ENCODE measurements around the gene SMC1B.
"Not testable (repeated sequence)": the region's sequence is repeated elsewhere in the genome, so short reads cannot be mapped to it uniquely, and the experiment has no call there.

The SMC1B gene

DNA sequence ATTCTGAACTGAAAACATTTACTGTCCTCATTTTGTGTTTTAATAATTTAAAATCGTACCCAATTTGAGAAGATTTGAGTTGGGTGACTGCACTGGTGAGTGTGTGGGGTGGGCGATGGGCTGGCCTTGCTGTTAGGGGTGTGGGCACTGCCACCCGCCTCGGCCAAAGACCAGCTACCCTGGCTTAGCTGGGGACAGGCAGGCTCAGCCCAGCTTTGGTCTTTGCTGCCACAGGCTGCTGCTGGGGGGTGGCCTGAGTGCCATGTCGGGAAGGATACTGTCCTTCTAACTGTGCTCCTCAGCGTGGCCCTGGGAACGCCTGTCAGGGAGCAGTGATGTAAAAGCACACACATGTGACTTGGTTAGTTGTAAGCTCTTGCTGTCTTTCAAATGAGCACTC lies 81.4 kb downstream of the SMC1B start:
- peaks cover 42% of the 10 kb centered on the region for H3K4me1 Mint-ChIP-seq
- no peak overlapping the region for H3K4me3 Mint-ChIP-seq
- ATAC-seq: no peak
- H3K27ac Mint-ChIP-seq: no peak overlapping the region
- DNase-seq: no peak
- H3K9me3 Mint-ChIP-seq: no peaks in the 10 kb centered on the region
- no peaks in the 10 kb centered on the region for H3K27me3 Mint-ChIP-seq

- Mint-ChIP-seq H3K4me1 (peaks cover 36% of the 10 kb centered on the region), H3K9me3 (no peaks in the 10 kb centered on the region), H3K27ac (no peak overlapping the region), H3K27me3 (no peaks in the 10 kb centered on the region), H3K4me3 (no peak overlapping the region)
- DNase-seq (no peak), ATAC-seq (no peak)
These were observed 81.9 kb downstream of the SMC1B start for GRCh38 chr22:45331486-45331885.

- no peak for DNase-seq
- no peak for ATAC-seq
- no peaks in the 10 kb centered on the region for H3K27me3 Mint-ChIP-seq
- H3K27ac Mint-ChIP-seq: no peak overlapping the region
- peaks cover 29% of the 10 kb centered on the region for H3K4me1 Mint-ChIP-seq
- H3K9me3 Mint-ChIP-seq: no peaks in the 10 kb centered on the region
- no peak overlapping the region for H3K4me3 Mint-ChIP-seq
These were observed 82.9 kb downstream of the SMC1B start for GRCh38 chr22:45330548-45330947.

GRCh38 chr22:45329530-45329936 lies 83.9 kb downstream of the SMC1B start:
- Mint-ChIP-seq H3K4me1 (peaks cover 36% of the 10 kb centered on the region), H3K27me3 (no peaks in the 10 kb centered on the region), H3K4me3 (no peak overlapping the region), H3K27ac (peak overlapping the region; percentile 19 to 86), H3K9me3 (no peaks in the 10 kb centered on the region)
- ATAC-seq: no peak
- no peak for DNase-seq

DNA sequence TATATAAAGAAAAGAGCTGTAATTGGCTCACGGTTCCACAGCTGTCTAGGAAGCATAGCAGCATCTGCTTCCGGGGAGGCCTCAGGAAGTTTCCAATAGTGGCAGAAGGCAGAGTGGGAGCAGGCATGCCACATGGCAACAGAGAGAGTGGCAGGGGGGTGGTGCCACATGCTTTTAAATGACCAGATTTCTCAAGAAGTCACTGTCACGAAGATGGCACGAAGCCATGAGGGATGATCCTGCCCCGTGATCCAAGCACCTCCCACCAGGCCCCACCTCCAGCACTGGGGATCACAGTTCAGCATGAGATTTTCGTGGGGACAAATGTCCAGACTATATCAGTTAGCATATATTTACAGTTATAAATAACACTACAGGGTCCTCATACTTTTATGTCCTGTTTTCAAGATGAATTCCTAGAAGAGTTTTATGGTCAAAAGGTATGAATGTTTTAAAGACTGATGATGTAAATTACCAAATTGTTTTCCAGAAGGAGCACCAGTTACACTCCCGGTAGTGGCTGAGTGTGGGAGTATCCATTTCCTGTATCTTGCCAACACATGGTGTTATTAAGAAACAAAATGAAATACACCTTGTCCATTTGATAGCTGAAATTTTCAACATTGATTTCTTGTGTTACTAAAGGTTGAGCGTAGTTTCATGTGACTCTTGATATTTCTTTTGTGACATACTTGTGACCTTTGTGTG lies 84.4 kb downstream of the SMC1B start:
- H3K27me3 Mint-ChIP-seq: no peaks in the 10 kb centered on the region
- DNase-seq (no peak), ATAC-seq (no peak)
- H3K27ac Mint-ChIP-seq: peak overlapping the region in 1 of 2 donors; percentile 86
- H3K4me3 Mint-ChIP-seq: no peak overlapping the region
- H3K4me1 Mint-ChIP-seq: peaks cover 34% of the 10 kb centered on the region
- no peaks in the 10 kb centered on the region for H3K9me3 Mint-ChIP-seq

GRCh38 chr22:45328261-45328660 lies 85.1 kb downstream of the SMC1B start:
- not testable (repeated sequence) for DNase-seq, H3K4me3 Mint-ChIP-seq, H3K27ac Mint-ChIP-seq, H3K9me3 Mint-ChIP-seq, ATAC-seq, H3K27me3 Mint-ChIP-seq
- peaks cover 34% of the 10 kb centered on the region for H3K4me1 Mint-ChIP-seq

GRCh38 chr22:45324311-45324711 lies 89.1 kb downstream of the SMC1B start:
- H3K4me3 Mint-ChIP-seq: peak overlapping the region in 1 of 2 donors; percentile 47
- peaks cover 52% of the 10 kb centered on the region for H3K4me1 Mint-ChIP-seq
- H3K27me3 Mint-ChIP-seq: no peaks in the 10 kb centered on the region
- H3K9me3 Mint-ChIP-seq: no peaks in the 10 kb centered on the region
- ATAC-seq: no peak
- peak overlapping the region in 1 of 2 donors; percentile 58 for H3K27ac Mint-ChIP-seq
- DNase-seq: no peak

GRCh38 chr22:45323695-45324094 lies 89.7 kb downstream of the SMC1B start:
- ATAC-seq: no peak
- Mint-ChIP-seq H3K27ac (peak overlapping the region in 1 of 2 donors; percentile 58), H3K4me3 (no peak overlapping the region), H3K4me1 (peaks cover 52% of the 10 kb centered on the region), H3K27me3 (no peaks in the 10 kb centered on the region), H3K9me3 (no peaks in the 10 kb centered on the region)
- no peak for DNase-seq

DNA sequence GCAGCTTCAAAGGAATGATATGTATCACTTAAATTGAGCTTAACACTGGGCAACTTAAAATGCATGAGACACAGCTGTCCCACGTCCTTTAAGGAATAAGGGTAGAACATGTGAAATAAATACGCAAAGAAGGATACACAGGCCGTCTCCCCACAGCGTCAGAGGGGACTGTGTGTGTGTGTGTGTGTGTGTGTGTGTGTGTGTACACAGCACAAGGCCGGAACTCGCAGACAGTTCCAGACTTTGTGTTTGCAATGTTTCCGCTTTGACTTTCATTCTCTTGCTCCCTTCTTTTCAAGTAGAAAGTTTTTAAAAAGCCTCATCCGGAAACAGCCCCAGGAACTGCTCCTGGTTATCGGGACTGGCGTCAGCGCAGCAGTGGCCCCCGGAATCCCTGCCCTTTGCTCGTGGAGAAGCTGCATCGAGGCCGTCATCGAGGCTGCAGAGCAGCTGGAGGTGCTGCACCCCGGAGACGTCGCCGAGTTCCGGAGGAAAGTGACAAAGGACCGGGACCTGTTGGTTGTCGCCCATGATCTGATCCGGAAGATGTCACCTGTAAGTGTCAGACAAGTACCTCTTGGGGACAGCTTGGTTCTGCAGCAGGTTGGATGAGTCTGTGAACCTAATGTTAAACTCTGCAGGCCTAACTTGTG lies 90.4 kb downstream of the SMC1B start:
- no peak overlapping the region for H3K27ac Mint-ChIP-seq
- DNase-seq (no peak), ATAC-seq (no peak)
- peaks cover 54% of the 10 kb centered on the region for H3K4me1 Mint-ChIP-seq
- no peak overlapping the region for H3K4me3 Mint-ChIP-seq
- H3K27me3 Mint-ChIP-seq: no peaks in the 10 kb centered on the region
- H3K9me3 Mint-ChIP-seq: no peaks in the 10 kb centered on the region

GRCh38 chr22:45321827-45322226 lies 91.6 kb downstream of the SMC1B start:
- Mint-ChIP-seq H3K9me3 (no peaks in the 10 kb centered on the region), H3K27me3 (no peaks in the 10 kb centered on the region), H3K4me3 (no peak overlapping the region), H3K4me1 (peaks cover 66% of the 10 kb centered on the region), H3K27ac (no peak overlapping the region)
- ATAC-seq: no peak
- no peak for DNase-seq

DNA sequence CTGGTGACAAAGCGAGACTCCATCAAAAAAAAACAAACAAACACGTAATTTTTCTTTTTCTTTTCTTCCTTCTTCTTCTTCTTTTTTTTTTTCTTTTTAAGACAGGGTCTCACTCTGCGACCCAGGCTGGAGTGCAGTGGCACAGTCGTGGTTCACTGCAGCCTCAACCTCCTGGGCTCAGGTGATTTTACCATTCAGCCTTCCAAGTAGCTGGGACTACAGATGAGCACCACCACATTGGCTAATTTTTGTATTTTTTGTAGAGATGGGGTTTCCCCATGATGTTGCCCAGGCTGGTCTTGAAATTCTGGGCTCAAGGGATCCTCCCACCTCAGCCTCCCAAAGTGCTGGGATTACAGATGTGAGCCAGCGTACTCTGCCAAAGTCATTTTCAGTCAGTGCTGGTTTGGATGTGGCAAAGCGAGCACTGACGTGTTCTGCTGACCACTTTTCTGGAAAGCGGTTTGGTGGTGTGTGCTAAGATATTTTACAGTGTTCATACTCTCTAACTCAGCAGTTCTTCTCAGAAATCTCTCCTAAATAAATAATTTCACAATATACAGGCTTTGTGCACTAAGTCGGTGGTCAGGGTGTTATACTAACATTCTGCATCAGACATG lies 92.9 kb downstream of the SMC1B start:
- Mint-ChIP-seq H3K4me3 (peak overlapping the region; percentile 81 to 83), H3K27ac (peak overlapping the region in 1 of 2 donors; percentile 99), H3K27me3 (no peaks in the 10 kb centered on the region), H3K9me3 (no peaks in the 10 kb centered on the region), H3K4me1 (peaks cover 80% of the 10 kb centered on the region)
- no peak for ATAC-seq
- DNase-seq: peak in 1 of 2 donors; percentile 31

DNA sequence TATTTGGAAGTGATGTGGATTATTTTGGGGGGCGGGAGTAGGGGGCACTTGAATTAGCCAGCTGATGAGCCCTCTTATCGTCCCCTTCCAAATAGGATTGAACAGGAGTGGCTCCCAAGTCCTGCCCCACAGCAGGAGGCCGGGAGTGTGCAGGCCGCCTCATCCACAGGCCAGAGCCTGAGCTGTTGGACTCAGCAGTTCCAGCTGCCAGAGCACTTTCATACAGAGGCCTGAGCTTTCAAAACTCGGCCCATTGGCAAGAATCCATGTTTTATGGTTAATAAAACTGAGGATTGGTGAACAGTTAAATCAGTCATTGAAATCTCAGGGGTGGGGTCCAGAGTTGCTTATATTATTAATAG lies 94.1 kb downstream of the SMC1B start:
- Mint-ChIP-seq H3K27me3 (no peaks in the 10 kb centered on the region), H3K9me3 (no peaks in the 10 kb centered on the region), H3K4me3 (peak overlapping the region; percentile 81 to 83), H3K27ac (peak overlapping the region; percentile 99 to 100), H3K4me1 (peaks cover 83% of the 10 kb centered on the region)
- ATAC-seq (no peak), DNase-seq (no peak)

- peak overlapping the region; percentile 99 to 100 for H3K27ac Mint-ChIP-seq
- peaks cover 83% of the 10 kb centered on the region for H3K4me1 Mint-ChIP-seq
- ATAC-seq (peak; percentile 91), DNase-seq (peak; percentile 77 to 86)
- H3K9me3 Mint-ChIP-seq: no peaks in the 10 kb centered on the region
- no peaks in the 10 kb centered on the region for H3K27me3 Mint-ChIP-seq
- H3K4me3 Mint-ChIP-seq: peak overlapping the region; percentile 81 to 83
These were observed 94.7 kb downstream of the SMC1B start for GRCh38 chr22:45318558-45319323.

- H3K9me3 Mint-ChIP-seq: no peaks in the 10 kb centered on the region
- H3K4me1 Mint-ChIP-seq: peaks cover 83% of the 10 kb centered on the region
These were observed 95.2 kb downstream of the SMC1B start for GRCh38 chr22:45318168-45318557.

GRCh38 chr22:45317551-45318167 lies 95.7 kb downstream of the SMC1B start:
- Mint-ChIP-seq H3K9me3 (no peaks in the 10 kb centered on the region), H3K27me3 (no peaks in the 10 kb centered on the region), H3K4me3 (peak overlapping the region; percentile 81 to 83), H3K4me1 (peaks cover 88% of the 10 kb centered on the region), H3K27ac (peak overlapping the region; percentile 99 to 100)
- DNase-seq (peak; percentile 9 to 28), ATAC-seq (no peak)

More at GRCh38 chr22:45318168-45318557, 95.2 kb downstream of the SMC1B start:
- H3K27ac Mint-ChIP-seq: peak overlapping the region; percentile 99 to 100
- H3K27me3 Mint-ChIP-seq: no peaks in the 10 kb centered on the region
- peak; percentile 82 to 91 for DNase-seq
- peak; percentile 83 for ATAC-seq
- peak overlapping the region; percentile 81 to 83 for H3K4me3 Mint-ChIP-seq

All from stimulated activated naive CD8-positive, alpha-beta T cell treated with anti-CD3 and anti-CD28 coated beads, Interleukin-15, amount 100 ng/mL, for 72 hours (primary cell).